Hippocampal formation (tissue), 2 donors: Measurements from ENCODE around the gene VWA5B2.

ENCODE experiments used
- DNase-seq, 2 donors: peaks; one replicate each; lab custom pipeline; 2025; lab: John Stamatoyannopoulos, UW

Gene VWA5B2

DNA sequence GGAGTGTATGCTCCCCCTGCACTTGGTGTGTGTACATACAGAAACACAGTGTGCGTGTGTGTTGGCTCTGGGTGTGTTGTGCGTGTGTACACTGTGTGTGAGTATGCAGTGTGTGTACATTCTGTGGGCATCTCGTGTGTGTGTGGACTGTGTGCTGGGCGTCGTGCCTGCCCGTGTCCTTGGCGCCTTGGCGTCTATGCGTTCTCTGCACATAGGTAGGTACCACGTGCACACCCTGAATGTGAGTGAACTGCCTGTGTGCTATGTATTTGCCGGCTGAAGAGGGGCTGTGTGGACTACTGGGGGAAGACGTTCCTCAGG is 46.0 kb downstream of the VWA5B2 start:
- no peak for DNase-seq

DNA sequence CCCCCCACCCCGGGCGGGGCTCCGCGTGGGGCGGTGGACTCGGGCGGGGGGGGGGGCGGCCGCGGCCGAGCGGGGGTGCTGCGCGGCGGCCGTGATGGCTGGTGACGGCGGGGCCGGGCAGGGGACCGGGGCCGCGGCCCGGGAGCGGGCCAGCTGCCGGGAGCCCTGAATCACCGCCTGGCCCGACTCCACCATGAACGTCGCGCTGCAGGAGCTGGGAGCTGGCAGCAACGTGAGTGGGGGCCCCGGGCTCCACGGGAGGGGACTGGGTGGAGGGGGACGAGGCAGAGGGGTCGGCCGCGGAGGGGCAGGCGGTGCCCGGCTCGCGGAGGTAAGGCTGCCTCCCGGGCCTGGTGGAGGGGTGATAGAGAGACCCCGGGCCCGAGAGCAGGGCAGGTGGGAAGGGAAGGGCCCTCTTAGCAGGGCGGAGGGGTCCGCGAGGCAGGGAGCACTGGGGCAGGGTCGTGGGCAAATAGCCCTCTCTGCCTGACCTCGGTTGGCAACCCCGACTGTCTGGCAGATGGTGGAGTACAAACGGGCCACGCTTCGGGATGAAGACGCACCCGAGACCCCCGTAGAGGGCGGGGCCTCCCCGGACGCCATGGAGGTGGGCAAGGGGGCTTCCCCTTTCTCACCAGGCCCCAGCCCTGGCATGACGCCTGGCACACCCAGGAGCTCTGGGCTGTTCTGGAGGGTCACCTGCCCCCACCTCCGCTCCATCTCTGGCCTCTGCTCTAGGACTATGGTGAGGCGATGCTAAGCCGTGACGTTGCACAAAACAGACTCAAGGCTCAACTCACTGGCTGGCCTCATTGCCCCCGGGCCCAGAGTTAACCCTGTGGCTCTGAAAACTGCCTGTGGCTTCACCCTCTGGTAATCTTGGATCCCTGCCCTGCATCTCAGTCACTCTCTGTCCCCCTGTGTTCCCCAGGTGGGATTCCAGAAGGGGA is 46.9 kb downstream of the VWA5B2 start, which contains the start of gene ECE2:
ECE2 (plus strand) TSS at position 62 of the 950 bp plus-strand sequence; CDS start at position 194, 132 bp downstream.
- DNase-seq = no peak

DNA sequence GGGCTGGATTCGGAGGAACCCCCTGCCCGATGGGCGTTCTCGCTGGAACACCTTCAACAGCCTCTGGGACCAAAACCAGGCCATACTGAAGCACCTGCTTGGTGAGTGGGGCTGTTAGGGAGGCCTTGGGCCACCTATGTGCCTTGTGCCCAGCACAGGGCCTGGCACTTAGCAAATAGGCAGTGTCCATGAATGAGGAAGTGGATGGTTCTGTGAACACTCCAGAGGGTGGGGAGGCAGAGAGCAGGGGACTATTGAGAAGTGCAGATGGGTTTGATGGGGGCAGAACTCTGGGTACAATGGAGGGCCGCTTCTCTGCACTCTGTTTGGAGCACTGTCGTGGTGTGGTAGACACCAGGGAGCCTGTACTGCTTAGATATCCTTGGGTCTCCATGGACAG is 48.0 kb downstream of the VWA5B2 start:
- no peak for DNase-seq

DNA sequence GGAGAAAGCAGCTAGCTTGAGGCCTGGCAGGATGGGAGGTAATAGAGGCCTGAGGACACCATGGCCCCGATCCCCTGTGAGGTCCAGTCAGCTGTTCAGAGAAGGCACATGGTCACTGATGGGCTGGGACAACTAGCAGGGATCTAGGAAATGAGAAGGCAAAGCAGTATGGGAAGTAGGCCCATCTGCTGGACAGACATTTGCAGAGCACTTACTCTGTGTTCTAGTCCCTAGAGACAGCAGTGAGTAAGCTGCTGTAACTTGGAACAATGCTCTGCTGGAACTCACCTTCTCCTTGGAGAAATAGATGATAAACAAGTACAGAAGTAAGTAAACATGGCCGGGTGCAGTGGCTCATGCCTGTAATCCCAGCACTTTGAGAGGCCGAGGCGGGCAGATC is 53.6 kb downstream of the VWA5B2 start:
- no peak for DNase-seq

DNA sequence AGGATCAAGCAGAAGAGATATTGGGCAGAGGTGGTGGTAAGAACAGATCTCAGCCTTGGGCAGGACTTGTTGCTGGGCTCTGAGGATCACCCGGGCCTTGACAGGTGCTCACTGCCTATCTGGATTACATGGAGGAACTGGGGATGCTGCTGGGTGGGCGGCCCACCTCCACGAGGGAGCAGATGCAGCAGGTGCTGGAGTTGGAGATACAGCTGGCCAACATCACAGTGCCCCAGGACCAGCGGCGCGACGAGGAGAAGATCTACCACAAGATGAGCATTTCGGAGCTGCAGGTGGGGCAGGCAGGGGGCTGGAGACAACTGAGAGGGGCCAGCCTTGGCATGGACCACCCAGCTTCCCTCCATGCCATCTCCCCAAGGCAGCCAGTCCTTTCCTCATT is 54.3 kb downstream of the VWA5B2 start:
- no peak for DNase-seq

- peak; percentile 28 to 48 for DNase-seq
Observed at GRCh38 chr3:184284696-184285095, 55.3 kb downstream of the VWA5B2 start.

DNA sequence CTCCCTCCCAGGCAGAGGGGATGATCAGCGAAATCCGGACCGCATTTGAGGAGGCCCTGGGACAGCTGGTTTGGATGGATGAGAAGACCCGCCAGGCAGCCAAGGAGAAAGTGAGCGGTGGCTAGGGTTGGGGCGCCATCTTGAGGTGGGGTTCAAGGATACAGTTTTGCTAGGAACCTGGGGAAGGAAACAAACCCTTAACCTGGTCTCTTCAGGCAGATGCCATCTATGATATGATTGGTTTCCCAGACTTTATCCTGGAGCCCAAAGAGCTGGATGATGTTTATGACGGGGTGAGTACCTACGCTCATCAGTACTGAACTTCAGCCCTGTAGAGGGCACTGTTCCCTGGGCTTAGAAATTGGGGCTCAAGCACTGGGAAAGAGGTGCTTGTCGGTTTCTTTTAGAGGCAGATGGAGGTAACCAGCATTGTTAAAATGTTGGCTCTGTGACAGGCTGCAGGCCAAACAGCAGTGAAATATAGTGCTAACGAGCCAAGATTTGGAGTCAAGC is 60.1 kb downstream of the VWA5B2 start:
- peak; percentile 9 to 43 for DNase-seq

GRCh38 chr3:184290331-184290730 is 60.9 kb downstream of the VWA5B2 start:
- no peak for DNase-seq

GRCh38 chr3:184291044-184291737 is 61.8 kb downstream of the VWA5B2 start:
- DNase-seq = no peak
